Tibial nerve (tissue), 4 donors: Measurements from ENCODE around the gene CEP97. TPM values are rescaled to one million over a fixed set of nuclear protein-coding genes. Genes with fewer than 3 reads are reported as not detected.
A peak's percentile ranks its signal among the peaks of the same experiment; 100 is the strongest.

ENCODE experiments used
- DNase-seq, 2 donors: peaks; one replicate each; pipeline ENCODE4 v3.0.0-alpha.2; 2019; ENCODE audit warnings: low spot score in 2 of 2
- H3K27ac ChIP-seq, 4 donors: fragments of 200-600 bp; sonication (generic) in 3 of 4; one replicate each; pipeline ENCODE4 v1.5.1; 2017 to 2019; ENCODE audit warnings: mild to moderate bottlenecking in 1 of 4
- H3K27me3 ChIP-seq, 2 donors: fragments of 200-600 bp; sonication (generic) in 1 of 2; one replicate each; pipeline versions ENCODE4 v1.5.1 to v1.6.0; 2017 to 2019
- H3K36me3 ChIP-seq, 3 donors: fragments of 200-600 bp; sonication (generic); one replicate each; pipeline ENCODE4 v1.5.1; 2018 to 2019
- H3K4me1 ChIP-seq, 4 donors: fragments of 200-600 bp; sonication (generic) in 3 of 4; one replicate each; pipeline ENCODE4 v1.5.1; 2017 to 2019
- H3K4me3 ChIP-seq, 4 donors: fragments of 200-600 bp; sonication (generic) in 3 of 4; one replicate each; pipeline ENCODE4 v1.5.1; 2017 to 2019; ENCODE audit warnings: mild to moderate bottlenecking in 1 of 4, moderate library complexity in 1 of 4
- H3K9me3 ChIP-seq, 4 donors: fragments of 200-600 bp; sonication (generic) in 3 of 4; one replicate each; pipeline ENCODE4 v1.5.1; 2017 to 2019
- CTCF ChIP-seq, 5 experiments: fragments of 200-600 bp in 3 of 5; fragments of 450-650 bp in 2 of 5; sonication (generic) in 3 of 5; IDR thresholded peaks; one replicate each; pipeline ENCODE4 v1.5.1; 2016 to 2019; ENCODE audit warnings: antibody characterized with exemption in 5 of 5, mild to moderate bottlenecking in 3 of 5, moderate library complexity in 2 of 5
- EP300 ChIP-seq, 2 donors: sonication (generic); formaldehyde crosslinking; IDR thresholded peaks; one replicate each; pipeline ENCODE4 v1.6.1; 2017; ENCODE audit warnings: antibody characterized with exemption in 2 of 2, mild to moderate bottlenecking in 1 of 2
- POLR2A ChIP-seq, 2 donors: fragments of 450-650 bp; IDR thresholded peaks; one replicate each; pipeline ENCODE4 v1.6.1; 2017; ENCODE audit warnings: antibody characterized with exemption in 2 of 2, mild to moderate bottlenecking in 2 of 2, moderate library complexity in 2 of 2
- WGBS, 2 donors: methylation state at CpG; one replicate each; pipeline ENCODE4 v1.1.5; 2018; 5-methylcytosine and 5-hydroxymethylcytosine counted together
- total RNA-seq, 4 donors: library from RNA; depleted of rRNA; stranded (reverse); fragments of >200 nt; gene quantifications; one replicate each; pipeline ENCODE4 v1.1.0, GENCODE V29; 2016

CEP97 gene
- total RNA-seq: 10 to 100 TPM; 11.2 to 20.8 (median 14.1) TPM

GRCh38 chr3:101724329-101725193, at the start of gene CEP97:
Gene CEP97 (plus strand): TSS chr3:101724614. CDS start chr3:101724677, 63 bp downstream.
- WGBS, 2 donors: 0% methylated on average over 38 to 40 of the region's 49 CpGs
- H3K36me3 ChIP-seq: peaks cover 0 to 18% (median 0%) of the 10 kb centered on the region in 3 donors
- peak within 1 kb of the TSS; percentile 58 to 71 (median 66) for H3K4me3 ChIP-seq
- H3K27me3 ChIP-seq: no peaks in the 10 kb centered on the region
- peak; percentile 82 to 87 for DNase-seq
- TF ChIP-seq EP300 (IDR thresholded peaks at IDR 0.05) (peak; percentile 35 to 92), POLR2A (IDR thresholded peaks at IDR 0.05) (peak in 1 of 2 donors; percentile 50), CTCF (IDR thresholded peaks at IDR 0.05) (peak in 2 of 5 experiments; percentile 13 to 41)
- H3K27ac ChIP-seq: peak within 1 kb of the TSS; percentile 76 to 91 (median 80)
- H3K4me1 ChIP-seq: peaks cover 0 to 27% (median 2%) of the 10 kb centered on the region in 4 donors
- H3K9me3 ChIP-seq: no peaks in the 10 kb centered on the region

GRCh38 chr3:101675709-101676215, 48.7 kb upstream of the CEP97 start:
- no peaks in the 10 kb centered on the region for H3K27me3 ChIP-seq
- DNase-seq: peak in 1 of 2 donors; percentile 35
- peak overlapping the region; percentile 89 to 98 (median 96) for H3K27ac ChIP-seq
- 8 to 9% methylated on average over 26 to 27 of the region's 27 CpGs for WGBS, 2 donors
- peaks cover 0 to 38% (median 19%) of the 10 kb centered on the region in 4 donors for H3K4me1 ChIP-seq
- peak overlapping the region; percentile 79 to 99 (median 91) for H3K4me3 ChIP-seq
- peak in 1 of 5 experiments; percentile 16 for TF ChIP-seq CTCF (IDR thresholded peaks at IDR 0.05)
- no peak for TF ChIP-seq EP300 (IDR thresholded peaks at IDR 0.05)
- no peaks in the 10 kb centered on the region for H3K9me3 ChIP-seq
- peaks cover 0 to 36% (median 5%) of the 10 kb centered on the region in 3 donors for H3K36me3 ChIP-seq

- Histone ChIP-seq H3K9me3 (no peaks in the 10 kb centered on the region), H3K27ac (peak overlapping the region; percentile 89 to 98 (median 96)), H3K4me3 (peak overlapping the region; percentile 79 to 99 (median 91)), H3K4me1 (peaks cover 0 to 38% (median 19%) of the 10 kb centered on the region in 4 donors), H3K27me3 (no peaks in the 10 kb centered on the region), H3K36me3 (peaks cover 0 to 36% (median 5%) of the 10 kb centered on the region in 3 donors)
- 0% methylated on average over 56 of the region's 57 CpGs; no CpG with 5 or more reads in 1 of the 2 donors for WGBS, 2 donors
- TF ChIP-seq EP300 (IDR thresholded peaks at IDR 0.05) (peak in 1 of 2 donors; percentile 70), CTCF (IDR thresholded peaks at IDR 0.05) (peak in 2 of 5 experiments; percentile 34 to 44), POLR2A (IDR thresholded peaks at IDR 0.05) (peak; percentile 6 to 76)
- DNase-seq: peak; percentile 78 to 84
Measured at GRCh38 chr3:101676216-101676764, 48.1 kb upstream of the CEP97 start.

GRCh38 chr3:101676765-101677435, 47.5 kb upstream of the CEP97 start, which contains the start of gene ZBTB11:
Gene ZBTB11 (minus strand): TSS chr3:101677132. CDS start chr3:101676914, 218 bp downstream.
- Histone ChIP-seq H3K27ac (peak within 1 kb of the TSS; percentile 89 to 98 (median 96)), H3K27me3 (no peaks in the 10 kb centered on the region), H3K36me3 (peaks cover 0 to 37% (median 11%) of the 10 kb centered on the region in 3 donors), H3K9me3 (no peaks in the 10 kb centered on the region), H3K4me1 (peaks cover 0 to 38% (median 19%) of the 10 kb centered on the region in 4 donors), H3K4me3 (peak within 1 kb of the TSS; percentile 79 to 99 (median 91))
- WGBS, 2 donors: 1 to 2% methylated on average over 7 to 57 of the region's 57 CpGs
- peak; percentile 99 to 100 for DNase-seq
- TF ChIP-seq POLR2A (IDR thresholded peaks at IDR 0.05) (peak; percentile 77 to 91), CTCF (IDR thresholded peaks at IDR 0.05) (peak; percentile 47 to 73 (median 51)), EP300 (IDR thresholded peaks at IDR 0.05) (peak; percentile 81 to 98)
